Measurements from ENCODE around the gene RBM19.

GRCh38 chr12:113971392-113971791 lies 5.3 kb upstream of the RBM19 start:
- TF ChIP-seq CTCF (IDR thresholded peaks at IDR 0.05) (no peak), POLR2A (IDR thresholded peaks at IDR 0.05) (no peak)

All from lower leg skin (tissue), 3 donors.